ENCODE measurements around the gene RPL28.

DNA sequence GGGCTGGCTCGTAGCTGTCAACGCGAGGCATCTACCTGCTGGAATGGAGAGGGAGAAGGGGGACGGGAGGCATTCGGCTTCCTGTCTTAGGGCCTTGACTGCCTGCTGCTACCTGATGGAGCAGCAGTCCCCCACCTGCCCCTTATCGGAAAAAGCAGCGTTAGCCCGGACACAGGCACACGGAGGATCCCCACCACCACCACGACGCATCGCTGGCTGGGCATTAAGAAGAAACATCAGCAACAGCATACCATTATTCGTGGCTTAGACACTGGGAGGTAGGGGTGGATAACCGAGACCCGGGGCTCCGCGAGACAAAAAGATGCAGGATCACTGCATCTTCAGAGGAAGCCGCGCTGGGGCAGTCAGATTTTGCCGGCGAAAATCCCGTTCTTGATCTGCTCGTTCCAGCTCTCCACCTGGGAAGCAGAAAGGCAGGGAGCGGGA, 32.4 kb upstream of the RPL28 start:
- TF ChIP-seq YY1 (IDR thresholded peaks at IDR 0.05) = no peak
- TF ChIP-seq CTCF (IDR thresholded peaks at IDR 0.05; ENCODE audit: low read depth, low read length, missing input control) = no peak
- no peak for TF ChIP-seq SP1 (IDR thresholded peaks at IDR 0.05)
- TF ChIP-seq EGR1 (IDR thresholded peaks at IDR 0.05; ENCODE audit: low read depth in 2 of 2) = no peak
- TF ChIP-seq RAD21 (IDR thresholded peaks at IDR 0.05) = no peak
- TF ChIP-seq ZBTB33 (IDR thresholded peaks at IDR 0.05) = no peak
- no peak for TF ChIP-seq HNF4G (IDR thresholded peaks at IDR 0.05)
- TF ChIP-seq FOXA1 (IDR thresholded peaks at IDR 0.05) = no peak
- TF ChIP-seq, protein P1, sequence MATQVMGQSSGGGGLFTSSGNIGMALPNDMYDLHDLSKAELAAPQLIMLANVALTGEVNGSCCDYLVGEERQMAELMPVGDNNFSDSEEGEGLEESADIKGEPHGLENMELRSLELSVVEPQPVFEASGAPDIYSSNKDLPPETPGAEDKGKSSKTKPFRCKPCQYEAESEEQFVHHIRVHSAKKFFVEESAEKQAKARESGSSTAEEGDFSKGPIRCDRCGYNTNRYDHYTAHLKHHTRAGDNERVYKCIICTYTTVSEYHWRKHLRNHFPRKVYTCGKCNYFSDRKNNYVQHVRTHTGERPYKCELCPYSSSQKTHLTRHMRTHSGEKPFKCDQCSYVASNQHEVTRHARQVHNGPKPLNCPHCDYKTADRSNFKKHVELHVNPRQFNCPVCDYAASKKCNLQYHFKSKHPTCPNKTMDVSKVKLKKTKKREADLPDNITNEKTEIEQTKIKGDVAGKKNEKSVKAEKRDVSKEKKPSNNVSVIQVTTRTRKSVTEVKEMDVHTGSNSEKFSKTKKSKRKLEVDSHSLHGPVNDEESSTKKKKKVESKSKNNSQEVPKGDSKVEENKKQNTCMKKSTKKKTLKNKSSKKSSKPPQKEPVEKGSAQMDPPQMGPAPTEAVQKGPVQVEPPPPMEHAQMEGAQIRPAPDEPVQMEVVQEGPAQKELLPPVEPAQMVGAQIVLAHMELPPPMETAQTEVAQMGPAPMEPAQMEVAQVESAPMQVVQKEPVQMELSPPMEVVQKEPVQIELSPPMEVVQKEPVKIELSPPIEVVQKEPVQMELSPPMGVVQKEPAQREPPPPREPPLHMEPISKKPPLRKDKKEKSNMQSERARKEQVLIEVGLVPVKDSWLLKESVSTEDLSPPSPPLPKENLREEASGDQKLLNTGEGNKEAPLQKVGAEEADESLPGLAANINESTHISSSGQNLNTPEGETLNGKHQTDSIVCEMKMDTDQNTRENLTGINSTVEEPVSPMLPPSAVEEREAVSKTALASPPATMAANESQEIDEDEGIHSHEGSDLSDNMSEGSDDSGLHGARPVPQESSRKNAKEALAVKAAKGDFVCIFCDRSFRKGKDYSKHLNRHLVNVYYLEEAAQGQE (IDR thresholded peaks at IDR 0.05) = no peak
- no peak for TF ChIP-seq FOXA2 (IDR thresholded peaks at IDR 0.05)

Data from liver (tissue), 3 donors.